IMR-90 (cell line): ENCODE data around the gene KRIT1. TPM values are rescaled to one million over a fixed set of nuclear protein-coding genes. Genes with fewer than 3 reads are reported as not detected.

ENCODE experiments used
- ATAC-seq: fragments of 200-7000 bp; cut with Tn5 transposase; 2 replicates; pipeline ENCODE4 v1.9.1; 2020; ENCODE audit warnings: low read depth, mild to moderate bottlenecking, moderate library complexity
- BruUV-seq: library from RNA; stranded (reverse); fragments of 400-500 nt; replicated peaks from 2 replicates; lab custom pipeline; 2021; lab: Mats Ljungman, UMichigan
- CTCF ChIA-PET: fragments of 300-600 bp; formaldehyde crosslinking; extraction: SDS; loops from one replicate; lab custom pipeline; 2021; ENCODE audit warnings: antibody characterized with exemption; lab: Yijun Ruan, JAX
- POLR2A ChIA-PET: fragments of 300-600 bp; sonication (Branson Sonifier 250); formaldehyde crosslinking; loops from one replicate; lab custom pipeline; 2022; ENCODE audit warnings: antibody characterized with exemption; ENCODE audit not compliant: unreplicated experiment; lab: Charles Lee
- DNase-seq: peaks from one replicate; pipeline ENCODE4 v3.0.0; 2013
- H2AFZ ChIP-seq: replicated peaks from 2 replicates; pipeline ENCODE3; 2013; ENCODE audit warnings: low read length, mild to moderate bottlenecking; ENCODE audit not compliant: poor library complexity
- H2AK5ac ChIP-seq: 2 replicates; pipeline ENCODE4 v1.6.1; 2013; ENCODE audit warnings: low read depth, low read length, inconsistent platforms
- H2AK9ac ChIP-seq: replicated peaks from 2 replicates; pipeline ENCODE3; 2013; ENCODE audit warnings: mild to moderate bottlenecking, low read depth, low read length, moderate library complexity; ENCODE audit not compliant: poor library complexity
- H2BK120ac ChIP-seq: 2 replicates; pipeline ENCODE4 v1.6.1; 2013; ENCODE audit warnings: low read depth, low read length, inconsistent platforms
- H2BK15ac ChIP-seq: 3 replicates; pipeline ENCODE4 v1.6.1; 2013; ENCODE audit warnings: low read depth, low read length, inconsistent platforms
- H2BK20ac ChIP-seq: 2 replicates; pipeline ENCODE4 v1.6.1; 2013; ENCODE audit warnings: low read depth, mild to moderate bottlenecking, inconsistent platforms, low read length, moderate library complexity
- H2BK5ac ChIP-seq: 2 replicates; pipeline ENCODE4 v1.6.1; 2013; ENCODE audit warnings: mild to moderate bottlenecking, low read depth, low read length, inconsistent platforms; ENCODE audit not compliant: poor library complexity, severe bottlenecking
- H3K14ac ChIP-seq: replicated peaks from 2 replicates; pipeline ENCODE4 v1.6.1; 2013; ENCODE audit warnings: low read depth, low read length, inconsistent platforms
- H3K18ac ChIP-seq: 2 replicates; pipeline ENCODE4 v1.6.1; 2013; ENCODE audit warnings: low read depth, low read length, control low read depth
- H3K23ac ChIP-seq: 2 replicates; pipeline ENCODE4 v1.6.1; 2013; ENCODE audit warnings: low read depth, low read length, inconsistent platforms
- H3K27ac ChIP-seq: 2 replicates; pipeline ENCODE4 v1.5.1; 2013; ENCODE audit warnings: mild to moderate bottlenecking, control low read depth, low read length; ENCODE audit not compliant: insufficient read depth
- H3K27me3 ChIP-seq: 2 replicates; pipeline ENCODE4 v1.6.1; 2013; ENCODE audit warnings: low read length; ENCODE audit not compliant: control insufficient read depth, insufficient read depth
- H3K36me3 ChIP-seq: 2 replicates; pipeline ENCODE4 v1.6.1; 2013; ENCODE audit warnings: low read length, mixed read lengths; ENCODE audit not compliant: control insufficient read depth, insufficient read depth
- H3K4ac ChIP-seq: 2 replicates; pipeline ENCODE4 v1.6.1; 2013; ENCODE audit warnings: low read depth, low read length, inconsistent platforms
- H3K4me1 ChIP-seq: 2 replicates; pipeline ENCODE4 v1.6.1; 2013; ENCODE audit warnings: low read length, mixed read lengths; ENCODE audit not compliant: control insufficient read depth, insufficient read depth
- H3K4me2 ChIP-seq: 2 replicates; pipeline ENCODE4 v1.6.1; 2013; ENCODE audit warnings: low read depth, mild to moderate bottlenecking, control low read depth, low read length, moderate library complexity
- H3K4me3 ChIP-seq: 2 replicates; pipeline ENCODE4 v1.5.1; 2013; ENCODE audit warnings: low read depth, mild to moderate bottlenecking, control low read depth, low read length, moderate library complexity; ENCODE audit not compliant: insufficient read depth
- H3K56ac ChIP-seq: 2 replicates; pipeline ENCODE4 v1.6.1; 2013; ENCODE audit warnings: low read length, inconsistent platforms; ENCODE audit not compliant: insufficient read depth; ENCODE audit errors: extremely low read depth
- H3K79me1 ChIP-seq, 2 experiments: 2 replicates each; pipeline ENCODE4 v1.6.1; 2013; ENCODE audit warnings: low read length in 2 of 2, inconsistent platforms in 1 of 2, low read depth in 1 of 2
- H3K9ac ChIP-seq: 2 replicates; pipeline ENCODE4 v1.6.1; 2013; ENCODE audit warnings: low read depth, low read length, control low read depth
- H3K9me1 ChIP-seq: 2 replicates; pipeline ENCODE4 v1.6.1; 2013; ENCODE audit warnings: low read length, inconsistent platforms; ENCODE audit not compliant: insufficient read depth
- H3K9me3 ChIP-seq: 2 replicates; pipeline ENCODE4 v1.6.1; 2013; ENCODE audit warnings: low read length; ENCODE audit not compliant: control insufficient read depth, insufficient read depth
- H4K20me1 ChIP-seq: 2 replicates; pipeline ENCODE4 v1.6.1; 2013; ENCODE audit warnings: low read length, inconsistent platforms; ENCODE audit not compliant: insufficient read depth
- H4K5ac ChIP-seq: 2 replicates; pipeline ENCODE4 v1.6.1; 2013; ENCODE audit warnings: mild to moderate bottlenecking, low read depth, low read length, control low read depth
- H4K8ac ChIP-seq, 2 experiments: 2 replicates each; pipeline ENCODE4 v1.6.1; 2013; ENCODE audit warnings: low read depth in 2 of 2, low read length in 2 of 2, control low read depth in 1 of 2, inconsistent platforms in 1 of 2
- H4K91ac ChIP-seq: 2 replicates; pipeline ENCODE4 v1.6.1; 2013; ENCODE audit warnings: low read depth, low read length, inconsistent platforms; ENCODE audit not compliant: insufficient read depth
- BHLHE40 ChIP-seq: fragments of 150-350 bp; IDR thresholded peaks from 2 replicates; pipeline ENCODE4 v1.6.1; 2016; ENCODE audit warnings: mild to moderate bottlenecking, low read depth, low read length
- CHD1 ChIP-seq: IDR thresholded peaks from 2 replicates; pipeline ENCODE4 v1.6.1; 2012; ENCODE audit warnings: low read depth, low read length, improper control_type of control experiment
- FOS ChIP-seq: fragments of 150-350 bp; IDR thresholded peaks from 2 replicates; pipeline ENCODE4 v1.6.1; 2016; ENCODE audit warnings: low read depth, low read length
- MXI1 ChIP-seq: IDR thresholded peaks from 2 replicates; pipeline ENCODE4 v1.6.1; 2012; ENCODE audit warnings: low read depth, mild to moderate bottlenecking, low read length, moderate library complexity, borderline replicate concordance
- SMC3 ChIP-seq: fragments of 150-350 bp; IDR thresholded peaks from 2 replicates; pipeline ENCODE4 v1.6.1; 2016; ENCODE audit warnings: low read depth, mild to moderate bottlenecking, antibody characterized with exemption, low read length, moderate library complexity
- WGBS, 2 experiments: methylation state at CpG; one replicate each; pipeline versions ENCODE4 v1.1.5 to v1.1.7; 2013; ENCODE audit warnings: missing lambda C conversion rate in 2 of 2; ENCODE audit not compliant: insufficient read length in 1 of 2; ENCODE audit errors: extremely low coverage in 2 of 2; 5-methylcytosine and 5-hydroxymethylcytosine counted together
- dilution Hi-C: fragments of 300-500 bp; cut with HindIII; formaldehyde crosslinking; loops from one replicate; pipeline ENCODE4 v1.14.3; 2018; ENCODE audit warnings: low sequenced_read_pairs; ENCODE audit not compliant: unreplicated experiment
- in situ Hi-C: fragments of 300-500 bp; cut with MboI; formaldehyde crosslinking; loops from 3 replicates; pipeline ENCODE4 v1.14.3; 2019; ENCODE audit warnings: low sequenced_read_pairs, inconsistent platforms, mixed read lengths
- intact Hi-C: fragments of 100-400 bp; cut with micrococcal nuclease; formaldehyde crosslinking; loops from 2 replicates; pipeline ENCODE4 v1.10.0; 2022
- polyA plus RNA-seq, 3 experiments: library from polyadenylated mRNA; depleted of rRNA; stranded (reverse); fragments of >200 nt; gene quantifications; 2 replicates each; pipeline ENCODE4 v1.2.3, GENCODE V29; 2012; ENCODE audit warnings: low replicate concordance in 1 of 3
- total RNA-seq: library from RNA; depleted of rRNA; stranded (reverse); fragments of >200 nt; gene quantifications from 2 replicates; pipeline ENCODE4 v1.2.3, GENCODE V29; 2012
- TF ChIP-seq, protein P1 (sequence below): fragments of 150-350 bp; IDR thresholded peaks from 2 replicates; pipeline ENCODE4 v1.6.1; 2017; ENCODE audit warnings: mild to moderate bottlenecking, antibody characterized with exemption, low read length, low read depth

The KRIT1 gene
- total and polyA plus RNA-seq, 2 of the 4 experiments (the other 2 are of a cell fraction): 22.9 to 38.2 TPM

DNA sequence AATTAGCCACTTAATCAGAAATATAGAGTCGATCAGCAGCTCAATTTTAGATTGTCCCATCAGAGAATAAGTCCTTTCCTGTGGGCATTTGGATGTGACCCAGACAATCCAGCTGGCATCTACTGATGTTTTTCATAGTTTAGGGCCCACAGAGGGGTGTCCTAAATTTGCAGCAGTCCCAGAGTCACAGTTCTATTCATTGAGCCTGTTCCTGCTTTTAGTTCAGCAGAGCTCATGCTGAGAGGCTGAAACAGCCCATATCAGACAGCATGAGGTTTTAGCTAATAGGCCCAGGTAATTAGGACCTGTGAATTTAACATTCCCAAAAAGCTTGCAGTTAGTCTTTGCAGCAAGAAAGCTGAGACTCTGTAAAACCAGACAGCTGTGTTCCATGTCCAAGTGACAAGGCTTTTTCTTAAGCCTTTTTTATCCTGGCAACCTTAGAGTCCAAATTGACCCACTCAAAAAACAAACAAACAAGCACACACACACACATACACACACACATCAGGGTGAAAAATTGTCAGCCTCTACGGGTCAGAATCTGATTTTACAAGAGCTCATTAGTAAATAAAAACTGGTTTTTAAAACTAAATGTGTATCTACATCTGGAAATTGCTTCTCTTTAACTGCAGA is 33.8 kb upstream of the KRIT1 start:
- Histone ChIP-seq H3K27ac (no peak overlapping the region), H3K4me2 (no peak overlapping the region), H3K9me3 (no peaks in the 10 kb centered on the region), H3K9ac (no peak overlapping the region), H3K14ac (no peak overlapping the region), H2AK9ac (no peak overlapping the region), H2BK5ac (no peak overlapping the region), H2BK120ac (no peak overlapping the region), H3K4ac (no peak overlapping the region), H3K27me3 (no peaks in the 10 kb centered on the region), H3K9me1 (no peaks in the 10 kb centered on the region), H2AFZ (no peak overlapping the region), H3K18ac (no peak overlapping the region), H3K4me3 (no peak overlapping the region), H2AK5ac (no peak overlapping the region), H3K79me1 (peaks cover 41 to 46% of the 10 kb centered on the region in 2 experiments), H2BK15ac (no peak overlapping the region), H4K8ac (no peak overlapping the region), H2BK20ac (no peak overlapping the region), H3K56ac (no peak overlapping the region), H3K4me1 (peaks cover 2% of the 10 kb centered on the region; the same call in 1 of the 2 replicates), H3K23ac (no peak overlapping the region), H3K36me3 (no peaks in the 10 kb centered on the region), H4K91ac (no peak overlapping the region), H4K5ac (no peak overlapping the region), H4K20me1 (peaks cover 24% of the 10 kb centered on the region; the same call in 1 of the 2 replicates)
- TF ChIP-seq, protein P1, sequence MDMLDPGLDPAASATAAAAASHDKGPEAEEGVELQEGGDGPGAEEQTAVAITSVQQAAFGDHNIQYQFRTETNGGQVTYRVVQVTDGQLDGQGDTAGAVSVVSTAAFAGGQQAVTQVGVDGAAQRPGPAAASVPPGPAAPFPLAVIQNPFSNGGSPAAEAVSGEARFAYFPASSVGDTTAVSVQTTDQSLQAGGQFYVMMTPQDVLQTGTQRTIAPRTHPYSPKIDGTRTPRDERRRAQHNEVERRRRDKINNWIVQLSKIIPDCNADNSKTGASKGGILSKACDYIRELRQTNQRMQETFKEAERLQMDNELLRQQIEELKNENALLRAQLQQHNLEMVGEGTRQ: no peak
- TF ChIP-seq MXI1 (no peak), CHD1 (no peak), FOS (no peak), SMC3 (no peak), BHLHE40 (no peak)
- no TSS peak for BruUV-seq
- in situ Hi-C loops: no loop called here
- POLR2A ChIA-PET: interaction anchor here (0.6 kb wide), 1 partner anchor 14 kb away, joined by 3 read pairs; no protein-coding TSS in a partner anchor
- DNase-seq: no peak
- 29% methylated on average over 1 of the region's 2 CpGs; no CpG with 5 or more reads in 1 of the 2 experiments for WGBS, 2 experiments
- CTCF ChIA-PET: interaction anchor here (0.6 kb wide), 1 partner anchor 16 kb away, joined by 3 read pairs; no protein-coding TSS in a partner anchor
- intact Hi-C loops: no loop called here
- ATAC-seq: no peak
- dilution Hi-C loops: no loop called here
